ENCODE data around the gene PRKCD.

DNA sequence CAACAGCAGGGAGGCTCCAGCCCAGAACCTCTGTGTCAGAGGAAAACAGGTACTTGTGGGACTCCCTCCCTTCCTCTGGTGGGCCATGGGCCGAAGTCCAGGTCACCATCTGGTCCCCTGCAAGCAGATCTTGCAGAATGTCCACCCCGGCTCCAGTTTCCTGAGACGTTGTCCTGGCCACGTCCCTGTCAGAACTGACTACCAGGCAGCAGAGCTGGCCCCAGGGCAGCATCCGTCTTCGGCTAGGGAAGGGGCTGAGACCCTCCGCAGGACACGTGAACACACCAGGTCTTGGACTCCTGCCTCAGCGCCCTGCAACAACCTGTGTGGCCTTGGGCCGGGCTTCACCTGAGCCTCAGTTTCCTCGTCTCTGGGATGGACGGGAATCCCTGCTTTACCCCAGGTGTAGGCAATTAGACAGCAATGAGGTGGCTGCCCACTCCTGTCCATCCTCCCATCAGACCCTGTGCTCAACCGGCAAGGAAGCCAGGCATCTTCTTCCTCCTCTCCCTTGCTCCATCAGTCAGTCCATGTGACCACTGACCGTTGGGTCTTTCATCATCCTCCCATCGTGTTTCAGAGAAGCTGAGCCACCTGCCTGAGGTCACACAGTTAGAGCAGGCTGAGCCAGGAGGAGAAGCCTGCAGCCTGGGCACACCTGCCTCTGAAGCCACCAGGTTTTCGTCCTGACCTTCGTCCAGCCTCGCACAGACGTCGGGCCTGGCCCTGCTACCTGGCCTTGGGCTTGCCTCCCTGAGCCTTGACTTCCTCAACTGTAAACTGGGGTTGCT lies 8.9 kb upstream of the PRKCD start:
- TF ChIP-seq, protein P1, sequence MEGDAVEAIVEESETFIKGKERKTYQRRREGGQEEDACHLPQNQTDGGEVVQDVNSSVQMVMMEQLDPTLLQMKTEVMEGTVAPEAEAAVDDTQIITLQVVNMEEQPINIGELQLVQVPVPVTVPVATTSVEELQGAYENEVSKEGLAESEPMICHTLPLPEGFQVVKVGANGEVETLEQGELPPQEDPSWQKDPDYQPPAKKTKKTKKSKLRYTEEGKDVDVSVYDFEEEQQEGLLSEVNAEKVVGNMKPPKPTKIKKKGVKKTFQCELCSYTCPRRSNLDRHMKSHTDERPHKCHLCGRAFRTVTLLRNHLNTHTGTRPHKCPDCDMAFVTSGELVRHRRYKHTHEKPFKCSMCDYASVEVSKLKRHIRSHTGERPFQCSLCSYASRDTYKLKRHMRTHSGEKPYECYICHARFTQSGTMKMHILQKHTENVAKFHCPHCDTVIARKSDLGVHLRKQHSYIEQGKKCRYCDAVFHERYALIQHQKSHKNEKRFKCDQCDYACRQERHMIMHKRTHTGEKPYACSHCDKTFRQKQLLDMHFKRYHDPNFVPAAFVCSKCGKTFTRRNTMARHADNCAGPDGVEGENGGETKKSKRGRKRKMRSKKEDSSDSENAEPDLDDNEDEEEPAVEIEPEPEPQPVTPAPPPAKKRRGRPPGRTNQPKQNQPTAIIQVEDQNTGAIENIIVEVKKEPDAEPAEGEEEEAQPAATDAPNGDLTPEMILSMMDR (IDR thresholded peaks at IDR 0.05): no peak
- TF ChIP-seq POLR2A (IDR thresholded peaks at IDR 0.05): no peak
- TF ChIP-seq POLR2AphosphoS5 (IDR thresholded peaks at IDR 0.05): no peak
- TF ChIP-seq EP300 (IDR thresholded peaks at IDR 0.05): no peak
